KOPT-K1 (cell line): ENCODE measurements around the gene NUP85.

Experiments used
- H3K27ac ChIP-seq: fragments of 200-600 bp; sonication (generic); 2 replicates; pipeline ENCODE4 v1.5.1; 2016; ENCODE audit warnings: antibody characterized with exemption, mild to moderate bottlenecking, low read depth, low read length; ENCODE audit not compliant: poor library complexity, severe bottlenecking
- H3K36me3 ChIP-seq: fragments of 200-600 bp; sonication (generic); 2 replicates; pipeline ENCODE4 v1.5.1; 2017; ENCODE audit warnings: antibody characterized with exemption, mild to moderate bottlenecking, low read length, moderate library complexity; ENCODE audit not compliant: insufficient read depth
- H3K9me3 ChIP-seq: fragments of 200-600 bp; sonication (generic); 2 replicates; pipeline ENCODE4 v1.5.1; 2017; ENCODE audit warnings: antibody characterized with exemption, low read length, mild to moderate bottlenecking; ENCODE audit not compliant: insufficient read depth, poor library complexity, severe bottlenecking

Gene NUP85

GRCh38 chr17:75285123-75285522 lies 79.6 kb downstream of the NUP85 start:
- Histone ChIP-seq H3K9me3 (no peaks in the 10 kb centered on the region), H3K27ac (no peak overlapping the region), H3K36me3 (peaks cover 63% of the 10 kb centered on the region)
